ENCODE measurements around the gene BRD1.
"Not testable (repeated sequence)": the region's sequence is repeated elsewhere in the genome, so short reads cannot be mapped to it uniquely, and the experiment has no call there.

BRD1 gene

GRCh38 chr22:49783036-49783746 lies 44.5 kb downstream of the BRD1 start:
- DNase-seq (ENCODE audit: low spot score), result no peak

- not testable (repeated sequence) for DNase-seq (ENCODE audit: low spot score)
These were observed 45.8 kb downstream of the BRD1 start for GRCh38 chr22:49781886-49782285.

DNA sequence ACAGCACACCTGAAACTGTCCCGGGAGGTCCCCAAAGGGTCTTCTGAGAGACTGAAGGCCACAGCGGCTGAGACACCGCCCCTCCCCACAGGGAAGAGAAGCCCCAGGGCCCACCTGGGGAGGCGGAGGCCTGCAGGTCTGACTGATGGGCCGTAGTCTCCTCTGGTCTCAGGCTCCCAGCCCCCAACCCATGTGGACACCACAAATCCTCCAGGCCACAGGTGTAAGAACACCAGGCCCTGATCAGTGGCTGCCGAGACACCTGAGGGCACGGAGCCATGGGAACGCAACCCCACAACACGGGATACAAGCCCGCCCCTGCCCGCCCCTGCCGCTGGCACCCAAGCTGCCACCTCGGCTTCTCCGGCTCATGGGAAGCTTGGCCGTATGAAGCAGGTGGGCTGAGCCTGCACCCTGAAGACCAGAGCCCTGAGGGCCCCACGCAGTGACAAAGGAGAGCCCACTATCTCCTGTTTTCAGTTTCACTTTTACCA lies 46.3 kb downstream of the BRD1 start:
- no peak for DNase-seq (ENCODE audit: low spot score)

GRCh38 chr22:49780698-49781288 lies 46.9 kb downstream of the BRD1 start:
- DNase-seq (ENCODE audit: low spot score), result no peak

GRCh38 chr22:49779853-49780697 lies 47.6 kb downstream of the BRD1 start:
- no peak for DNase-seq (ENCODE audit: low spot score)

- DNase-seq (ENCODE audit: low spot score), result no peak
These were observed 48.5 kb downstream of the BRD1 start for GRCh38 chr22:49779211-49779610.

DNA sequence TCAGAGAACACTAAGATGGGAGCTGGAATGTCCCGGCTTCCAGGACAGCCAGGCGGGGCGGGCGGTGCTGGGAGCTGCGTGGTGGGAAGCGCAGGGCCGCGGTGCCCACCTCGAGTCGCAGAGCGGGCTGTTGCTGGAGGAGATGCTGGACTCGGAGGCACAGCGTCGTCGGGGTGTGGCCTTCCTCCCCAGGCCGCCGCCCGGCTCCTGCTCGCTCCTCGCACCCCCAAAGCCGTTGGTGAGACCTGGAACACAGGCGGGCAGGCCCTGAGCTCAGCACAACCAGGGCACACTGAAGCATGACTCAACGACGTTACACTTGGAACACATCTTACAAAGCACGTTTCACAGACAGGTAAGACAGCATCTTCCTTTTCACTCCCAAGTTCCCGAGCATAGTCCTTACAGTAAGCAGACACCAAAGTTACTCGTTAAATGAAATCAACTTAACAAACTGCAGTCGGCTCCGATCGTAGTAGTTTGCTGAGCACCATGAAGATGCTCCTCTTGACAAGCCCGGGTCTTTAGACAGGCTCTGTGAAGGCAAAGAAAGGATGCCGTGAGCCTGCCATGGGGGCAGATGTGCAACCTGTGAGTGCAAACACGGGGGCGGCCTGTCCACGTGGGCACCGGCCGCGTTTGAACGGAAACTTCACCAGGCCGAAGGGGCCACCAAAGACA lies 50.0 kb downstream of the BRD1 start:
- no peak for DNase-seq (ENCODE audit: low spot score)

GRCh38 chr22:49776891-49777290 lies 50.8 kb downstream of the BRD1 start:
- no peak for DNase-seq (ENCODE audit: low spot score)

GRCh38 chr22:49775867-49776511 lies 51.7 kb downstream of the BRD1 start:
- no peak for DNase-seq (ENCODE audit: low spot score)

- no peak for DNase-seq (ENCODE audit: low spot score)
These were observed 52.3 kb downstream of the BRD1 start for GRCh38 chr22:49775191-49775866.

- DNase-seq (ENCODE audit: low spot score), result no peak
These were observed 53.0 kb downstream of the BRD1 start for GRCh38 chr22:49774499-49775151.

DNA sequence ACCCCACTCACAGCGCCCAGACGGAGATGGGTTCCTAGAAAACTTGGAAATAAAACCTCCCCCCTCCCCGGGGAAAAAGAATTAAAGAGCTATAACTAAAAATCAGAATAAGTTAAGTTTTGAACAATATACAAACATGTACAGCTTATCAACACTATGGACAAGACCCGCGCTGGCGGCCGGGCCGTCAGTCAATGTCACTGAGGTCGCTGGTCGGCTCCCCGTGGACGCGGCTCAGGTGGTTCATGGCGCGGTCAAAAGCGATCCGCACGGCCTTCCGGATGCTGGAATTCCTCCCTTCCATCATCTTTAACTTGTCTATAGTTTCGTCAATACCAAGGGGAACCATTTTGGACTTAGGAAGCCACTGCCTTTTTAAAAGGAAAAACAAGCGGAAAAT lies 53.6 kb downstream of the BRD1 start:
- no peak for DNase-seq (ENCODE audit: low spot score)

DNA sequence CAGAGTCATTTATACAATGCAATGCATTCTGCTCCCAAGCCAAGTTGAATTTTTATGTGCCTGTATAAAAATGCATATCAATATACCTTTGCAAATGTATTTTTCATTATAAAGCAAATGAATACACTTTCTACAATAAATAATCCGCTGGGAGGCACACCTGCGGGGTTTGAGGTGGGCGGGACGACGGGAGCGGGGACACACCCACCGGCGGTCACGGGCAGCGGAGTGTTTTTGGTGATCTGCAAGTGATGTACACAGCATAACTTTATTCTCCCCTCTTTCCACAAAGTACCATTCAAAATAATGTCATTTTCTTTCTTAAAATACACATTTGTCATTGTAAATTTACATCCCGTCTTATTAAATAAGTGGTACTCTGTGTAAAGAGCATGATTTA lies 54.1 kb downstream of the BRD1 start:
- DNase-seq (ENCODE audit: low spot score), result no peak

- no peak for DNase-seq (ENCODE audit: low spot score)
These were observed 55.0 kb downstream of the BRD1 start for GRCh38 chr22:49772692-49773091.

DNA sequence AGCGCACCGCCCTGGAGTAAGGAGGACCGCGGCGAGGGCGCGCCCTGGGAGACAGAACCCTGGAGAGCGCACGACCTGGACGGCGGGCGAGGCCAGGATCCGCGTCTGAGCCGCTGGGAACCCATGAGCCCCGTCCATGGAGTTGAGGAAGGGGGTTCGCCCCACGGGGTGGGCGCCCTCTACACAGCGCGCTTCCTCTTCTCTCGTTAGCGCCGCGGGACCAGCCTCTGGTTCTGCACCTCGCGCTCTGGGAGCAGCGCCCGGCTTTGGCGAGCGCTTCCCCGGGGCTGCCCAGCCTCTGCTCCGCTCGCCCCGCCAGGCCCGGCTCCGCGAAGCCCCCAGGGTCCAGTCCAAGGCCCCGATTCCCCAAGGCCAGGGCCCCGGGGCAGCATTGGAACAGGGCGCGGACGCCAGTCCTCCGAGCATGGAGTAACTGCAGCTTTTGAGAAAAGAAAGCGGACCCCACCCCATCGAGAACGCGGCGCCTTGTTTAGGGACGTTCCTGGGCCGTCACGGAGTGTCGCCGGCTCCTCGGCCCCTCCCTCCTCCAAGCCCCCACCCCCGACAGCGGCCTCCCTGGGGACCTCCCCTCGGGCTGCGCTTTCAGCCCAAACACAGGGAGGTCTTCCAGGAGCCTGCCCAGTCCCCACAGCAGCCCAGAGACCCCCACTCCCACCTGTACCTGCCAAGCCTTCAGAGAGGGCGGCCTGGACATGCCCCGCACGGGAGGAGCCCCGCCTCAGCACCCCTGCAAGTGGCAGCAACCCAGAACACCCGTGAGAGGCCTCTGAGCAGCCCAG lies 56.2 kb downstream of the BRD1 start:
- no peak for DNase-seq (ENCODE audit: low spot score)

DNA sequence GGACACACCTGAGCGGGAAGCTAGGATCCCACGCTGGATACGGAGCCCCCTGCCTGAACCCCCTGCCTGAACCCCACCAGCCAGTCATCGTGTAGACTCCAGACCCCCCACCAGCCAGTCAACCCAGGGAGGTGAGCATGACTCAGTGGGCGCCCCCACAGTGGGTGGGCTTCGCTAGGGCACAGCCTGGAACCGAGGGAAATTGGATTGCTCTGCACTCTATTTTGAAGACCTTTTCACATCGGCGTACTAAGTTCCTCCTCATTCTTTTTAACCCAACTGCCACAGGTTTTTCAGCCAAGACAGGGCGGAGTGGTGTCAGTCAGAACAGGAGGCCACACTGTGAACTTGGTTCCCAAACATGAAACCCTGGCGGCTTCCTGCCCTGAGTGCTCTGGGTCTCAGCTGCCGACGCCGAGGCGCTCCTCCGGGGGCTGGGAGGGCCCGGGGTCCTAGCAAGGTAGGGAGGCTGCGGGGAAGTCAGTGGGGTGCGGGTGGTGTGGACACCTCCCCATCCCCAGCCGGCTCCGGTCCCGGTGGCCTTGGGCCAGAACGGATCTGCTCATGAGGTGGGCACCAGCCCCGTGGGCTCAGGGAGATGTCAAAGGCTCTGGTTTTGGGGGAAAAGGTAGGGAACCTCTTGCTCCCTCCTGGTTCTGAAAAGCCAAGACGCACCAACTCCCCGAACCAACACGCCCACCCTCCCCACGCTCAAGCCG lies 57.0 kb downstream of the BRD1 start:
- DNase-seq (ENCODE audit: low spot score), result no peak

GRCh38 chr22:49769691-49770546 lies 57.8 kb downstream of the BRD1 start:
- no peak for DNase-seq (ENCODE audit: low spot score)
